Muscle of leg (tissue), 11 donors: ENCODE results near the gene NECAB2. TPM values are rescaled to one million over a fixed set of nuclear protein-coding genes. Genes with fewer than 3 reads are reported as not detected.

Source experiments
- DNase-seq: peaks from one replicate; pipeline ENCODE4 v3.0.0; 2013
- H3K27ac ChIP-seq: one replicate; pipeline ENCODE4 v1.5.1; 2013; ENCODE audit warnings: mild to moderate bottlenecking, low read length, control low read depth
- H3K27me3 ChIP-seq: one replicate; pipeline ENCODE4 v1.6.1; 2013; ENCODE audit warnings: low read length; ENCODE audit not compliant: control insufficient read depth, insufficient read depth
- H3K36me3 ChIP-seq: one replicate; pipeline ENCODE4 v1.6.1; 2013; ENCODE audit warnings: low read length; ENCODE audit not compliant: control insufficient read depth, insufficient read depth
- H3K4me1 ChIP-seq: one replicate; pipeline ENCODE4 v1.6.1; 2013; ENCODE audit warnings: low read length; ENCODE audit not compliant: control insufficient read depth, insufficient read depth
- H3K4me3 ChIP-seq: one replicate; pipeline ENCODE4 v1.5.1; 2013; ENCODE audit warnings: low read length, control low read depth
- H3K9me3 ChIP-seq: replicated peaks from 2 replicates; pipeline ENCODE4 v1.6.1; 2013; ENCODE audit warnings: low read depth, low read length; ENCODE audit not compliant: control insufficient read depth
- WGBS: methylation state at CpG from one replicate; pipeline ENCODE4 v1.1.5; 2013; ENCODE audit warnings: missing lambda C conversion rate; ENCODE audit not compliant: insufficient coverage; 5-methylcytosine and 5-hydroxymethylcytosine counted together
- polyA plus RNA-seq, 8 donors: library from polyadenylated mRNA; unstranded; fragments of 120-200 nt; gene quantifications; one replicate each; pipeline versions ENCODE4 v1.2.1 to v1.2.3, GENCODE V29; 2013; ENCODE audit warnings: inconsistent platforms in 1 of 8, low replicate concordance in 1 of 8; ENCODE audit not compliant: insufficient read length in 8 of 8, insufficient read depth in 1 of 8
- total RNA-seq: library from RNA; stranded (reverse); fragments of 120-200 nt; gene quantifications from one replicate; pipeline ENCODE4 v1.2.4, GENCODE V29; 2013

The NECAB2 gene
- total and polyA plus RNA-seq, 9 donors = 0.22 to 1.5 (median 0.84) TPM

DNA sequence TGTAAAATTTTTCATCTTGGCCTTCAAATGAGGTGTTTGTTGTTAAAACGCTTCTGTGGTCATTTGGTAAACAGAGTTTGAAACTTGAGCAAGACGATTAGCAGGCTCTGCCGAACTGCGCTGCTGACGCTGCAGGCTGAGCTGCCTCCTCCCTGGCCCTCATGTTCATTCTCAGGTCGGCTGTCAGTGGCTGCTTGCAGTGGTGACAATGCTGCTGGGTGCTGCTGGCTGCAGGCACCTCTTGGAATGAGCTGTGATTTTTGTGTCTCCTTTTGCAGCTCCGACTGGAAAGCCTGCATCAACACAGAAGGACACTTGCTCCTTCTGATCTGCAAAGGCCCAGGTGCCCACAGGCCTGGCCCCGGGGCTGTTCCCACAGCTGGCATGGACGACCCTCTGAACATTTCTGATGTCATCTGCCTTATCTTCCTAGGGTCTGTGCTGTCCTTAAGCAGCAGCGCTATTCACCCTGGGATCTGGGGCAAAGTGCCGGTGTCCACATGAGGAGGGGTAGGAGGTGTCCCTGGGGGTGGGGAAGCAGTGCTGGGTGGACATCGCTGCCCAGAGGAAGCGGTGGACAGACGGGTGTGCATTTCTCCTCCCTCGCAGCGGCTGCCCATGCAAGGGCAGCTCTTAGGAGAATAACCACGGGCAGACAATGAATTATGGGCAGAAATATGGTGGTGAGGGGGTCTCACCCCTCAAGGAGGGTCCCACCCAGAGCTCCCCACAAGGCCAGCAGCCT is 38.1 kb upstream of the NECAB2 start:
- no peaks in the 10 kb centered on the region for H3K9me3 ChIP-seq
- WGBS = 66% methylated on average over 9 of the region's 17 CpGs
- H3K27me3 ChIP-seq = peaks cover 5% of the 10 kb centered on the region
- H3K4me3 ChIP-seq = no peak overlapping the region
- peaks cover 30% of the 10 kb centered on the region for H3K4me1 ChIP-seq
- no peaks in the 10 kb centered on the region for H3K36me3 ChIP-seq
- no peak for DNase-seq
- no peak overlapping the region for H3K27ac ChIP-seq

DNA sequence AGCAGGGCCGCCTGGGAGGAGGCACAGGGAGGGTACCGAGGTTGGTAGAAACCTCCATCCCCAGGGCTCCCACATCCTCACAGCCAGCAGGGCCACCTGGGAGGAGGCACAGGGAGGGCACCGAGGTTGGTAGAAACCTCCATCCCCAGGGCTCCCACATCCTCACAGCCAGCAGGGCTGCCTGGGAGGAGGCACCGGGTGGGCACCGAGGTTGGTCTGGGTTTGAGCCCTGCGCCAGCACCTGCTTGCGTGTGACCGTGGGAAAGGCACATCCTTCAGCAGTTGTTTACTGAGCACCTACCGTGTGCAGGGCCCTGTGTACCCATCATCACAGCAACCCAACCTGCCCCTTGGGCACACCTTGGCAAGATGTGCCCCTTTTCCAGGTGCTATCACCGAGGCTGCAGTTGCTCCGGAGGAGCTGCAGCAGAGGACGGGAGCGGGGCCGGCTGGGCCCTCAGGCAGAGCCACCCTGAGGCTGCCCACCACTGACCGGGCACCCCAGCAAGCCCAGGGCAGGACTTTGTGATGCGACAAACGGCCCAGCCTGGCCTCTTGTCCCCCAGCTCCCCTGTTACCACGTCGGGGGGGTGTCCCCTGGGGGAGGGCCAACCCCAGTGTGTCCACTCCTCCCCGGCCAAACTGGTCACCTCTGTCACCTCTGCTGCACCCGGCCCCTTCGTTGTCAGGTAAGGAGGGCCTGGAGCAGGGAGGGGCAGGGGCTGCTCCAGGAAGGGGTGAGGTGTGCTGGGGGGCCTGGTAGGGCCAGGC is 37.1 kb upstream of the NECAB2 start:
- H3K4me1 ChIP-seq = peaks cover 30% of the 10 kb centered on the region
- H3K4me3 ChIP-seq = no peak overlapping the region
- no peak overlapping the region for H3K27ac ChIP-seq
- 88% methylated on average over 15 of the region's 22 CpGs for WGBS
- H3K9me3 ChIP-seq = no peaks in the 10 kb centered on the region
- peaks cover 5% of the 10 kb centered on the region for H3K27me3 ChIP-seq
- H3K36me3 ChIP-seq = no peaks in the 10 kb centered on the region
- no peak for DNase-seq

DNA sequence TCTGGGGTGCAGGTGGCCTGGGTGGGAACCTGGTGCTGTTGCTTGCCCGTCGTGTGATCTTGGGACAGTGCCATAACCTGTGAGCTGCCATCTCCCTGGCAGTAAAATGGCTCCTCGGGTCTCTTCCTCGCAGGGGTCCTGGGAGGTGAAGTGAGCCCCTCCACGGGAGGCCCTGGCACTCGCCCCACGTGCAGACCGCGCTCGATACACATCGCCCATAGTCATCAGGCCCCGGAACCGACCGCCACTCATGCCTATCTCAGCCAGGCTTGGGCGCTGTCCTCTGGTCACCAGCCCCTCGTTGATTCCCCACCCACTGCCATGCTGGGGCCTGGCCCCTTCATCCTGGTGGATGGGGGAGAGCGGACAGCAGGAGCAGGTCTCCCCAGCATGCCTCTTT is 36.5 kb upstream of the NECAB2 start:
- no peaks in the 10 kb centered on the region for H3K36me3 ChIP-seq
- no peak overlapping the region for H3K4me3 ChIP-seq
- H3K27ac ChIP-seq = no peak overlapping the region
- no peak for DNase-seq
- H3K27me3 ChIP-seq = peaks cover 5% of the 10 kb centered on the region
- no peaks in the 10 kb centered on the region for H3K9me3 ChIP-seq
- H3K4me1 ChIP-seq = peaks cover 27% of the 10 kb centered on the region
- WGBS = 88% methylated on average over 14 of the region's 17 CpGs

DNA sequence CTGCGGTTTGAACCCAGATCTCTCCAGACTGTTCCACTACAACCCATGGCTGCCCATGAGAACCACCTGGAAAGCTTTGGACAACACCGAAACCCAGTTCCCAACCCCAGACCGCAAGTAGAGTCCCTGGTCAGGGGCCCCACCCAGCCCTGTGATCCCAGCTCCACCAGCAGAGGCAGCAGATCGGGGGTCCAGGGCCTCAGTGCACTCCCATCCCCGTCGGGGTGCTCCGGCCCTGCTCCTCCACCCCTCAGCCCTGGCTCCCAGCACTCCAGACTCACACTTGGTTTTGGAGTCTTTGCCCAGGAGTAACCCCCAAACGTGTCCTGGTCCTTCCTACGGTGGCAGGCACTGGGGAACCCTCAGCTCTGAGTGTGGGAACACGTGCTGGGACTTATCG is 35.7 kb upstream of the NECAB2 start:
- DNase-seq = no peak
- H3K4me1 ChIP-seq = peaks cover 21% of the 10 kb centered on the region
- no peak overlapping the region for H3K27ac ChIP-seq
- peaks cover 2% of the 10 kb centered on the region for H3K27me3 ChIP-seq
- H3K36me3 ChIP-seq = no peaks in the 10 kb centered on the region
- H3K9me3 ChIP-seq = no peaks in the 10 kb centered on the region
- no peak overlapping the region for H3K4me3 ChIP-seq
- 89% methylated on average over 10 of the region's 11 CpGs for WGBS

DNA sequence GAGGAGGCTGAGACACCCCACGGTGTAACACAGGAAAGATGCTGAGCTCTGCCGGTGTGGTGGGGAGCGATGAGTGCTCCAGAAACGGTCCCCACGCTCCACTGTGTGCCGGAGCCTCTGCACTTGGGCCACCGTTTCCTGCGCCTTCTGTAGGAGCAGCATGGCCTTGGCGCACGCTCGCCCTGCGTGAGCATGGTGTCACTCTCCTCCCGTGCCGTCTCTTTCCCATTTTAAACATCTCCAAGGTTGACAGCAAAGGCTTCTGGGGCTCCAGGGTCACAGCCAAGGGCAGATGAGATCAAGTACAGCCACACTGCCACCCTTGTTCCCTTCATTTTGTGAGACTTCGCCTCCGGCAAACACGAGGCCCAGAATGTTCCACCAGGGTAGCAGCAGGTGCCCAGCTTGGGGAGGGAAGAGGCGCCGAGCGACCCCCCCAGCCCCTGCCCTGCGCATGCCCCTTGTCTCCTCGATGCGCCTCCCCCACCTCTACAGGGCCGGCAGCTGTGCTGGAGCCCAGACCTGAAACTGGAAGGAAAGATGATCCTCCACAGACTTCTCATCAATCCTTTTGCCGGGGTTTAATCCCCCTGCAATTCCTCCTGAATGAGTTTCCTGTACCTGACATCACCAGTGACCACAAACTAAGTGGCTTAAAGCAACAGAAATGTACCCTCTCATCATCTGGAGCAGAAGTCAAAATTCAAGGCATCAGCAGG is 34.9 kb upstream of the NECAB2 start:
- no peak for DNase-seq
- Histone ChIP-seq H3K4me3 (no peak overlapping the region), H3K4me1 (peaks cover 21% of the 10 kb centered on the region), H3K9me3 (no peaks in the 10 kb centered on the region), H3K27ac (no peak overlapping the region), H3K36me3 (no peaks in the 10 kb centered on the region), H3K27me3 (peaks cover 2% of the 10 kb centered on the region)
- WGBS = 63% methylated on average over 23 of the region's 25 CpGs

DNA sequence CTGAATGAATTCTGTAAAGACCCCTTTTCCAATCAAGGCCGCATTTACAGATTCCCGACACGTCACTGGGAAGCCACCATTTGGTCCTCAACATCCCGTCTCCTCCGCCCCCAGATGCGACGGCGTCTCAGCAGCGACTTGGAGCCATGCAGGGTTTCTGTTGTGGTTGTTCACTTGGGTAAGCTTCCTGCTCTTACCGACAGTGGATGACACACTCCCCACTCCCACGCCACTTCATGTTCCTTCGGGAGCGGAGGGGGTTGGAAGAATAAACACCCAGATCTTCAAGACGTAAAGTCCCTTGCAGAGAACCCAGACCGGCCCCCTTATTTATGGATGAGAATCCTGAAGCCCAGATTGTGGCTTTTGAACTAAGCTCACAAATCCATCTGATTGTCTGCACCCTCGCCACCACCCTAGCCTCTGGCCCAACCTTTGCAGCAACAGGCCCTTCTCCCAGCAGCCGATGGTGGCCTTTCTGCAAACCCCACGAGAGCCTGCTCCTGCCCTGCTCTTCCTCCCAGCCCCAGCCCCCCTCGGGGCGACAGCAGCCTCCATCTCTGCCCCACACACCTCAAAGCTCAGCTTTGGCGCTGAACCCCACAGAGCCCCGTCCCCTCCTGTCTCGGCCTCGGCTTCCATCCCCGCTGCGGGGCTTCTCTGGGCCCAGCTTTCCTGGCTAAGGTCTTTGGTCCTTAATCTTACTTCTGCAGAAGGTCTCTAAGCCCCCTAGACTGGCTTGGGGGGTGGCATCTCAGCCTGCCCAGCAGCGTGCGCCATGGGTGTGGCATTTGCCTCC is 34.0 kb upstream of the NECAB2 start:
- H3K27me3 ChIP-seq = peaks cover 2% of the 10 kb centered on the region
- H3K36me3 ChIP-seq = no peaks in the 10 kb centered on the region
- no peak for DNase-seq
- H3K9me3 ChIP-seq = no peaks in the 10 kb centered on the region
- 63% methylated on average over 17 of the region's 28 CpGs for WGBS
- H3K4me1 ChIP-seq = peaks cover 21% of the 10 kb centered on the region
- no peak overlapping the region for H3K27ac ChIP-seq
- no peak overlapping the region for H3K4me3 ChIP-seq

DNA sequence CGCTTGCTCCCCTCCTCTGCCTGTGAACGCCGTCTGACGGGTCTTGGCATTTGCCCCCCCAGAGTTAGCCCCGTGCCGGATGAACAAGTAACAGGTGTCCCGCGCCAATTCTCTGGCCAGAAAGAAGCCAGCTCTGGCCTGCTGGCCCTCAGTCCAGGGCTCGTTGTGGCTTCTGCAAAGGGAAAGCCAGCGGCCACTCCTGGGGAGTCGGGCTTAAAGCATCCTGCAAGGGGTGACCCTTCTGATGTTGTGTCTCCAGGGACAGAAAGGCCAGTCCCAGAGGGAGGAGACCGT is 33.4 kb upstream of the NECAB2 start:
- WGBS = 59% methylated on average over 11 of the region's 12 CpGs
- Histone ChIP-seq H3K4me3 (no peak overlapping the region), H3K9me3 (no peaks in the 10 kb centered on the region), H3K4me1 (peaks cover 25% of the 10 kb centered on the region), H3K27me3 (peaks cover 2% of the 10 kb centered on the region), H3K36me3 (no peaks in the 10 kb centered on the region), H3K27ac (no peak overlapping the region)
- no peak for DNase-seq

DNA sequence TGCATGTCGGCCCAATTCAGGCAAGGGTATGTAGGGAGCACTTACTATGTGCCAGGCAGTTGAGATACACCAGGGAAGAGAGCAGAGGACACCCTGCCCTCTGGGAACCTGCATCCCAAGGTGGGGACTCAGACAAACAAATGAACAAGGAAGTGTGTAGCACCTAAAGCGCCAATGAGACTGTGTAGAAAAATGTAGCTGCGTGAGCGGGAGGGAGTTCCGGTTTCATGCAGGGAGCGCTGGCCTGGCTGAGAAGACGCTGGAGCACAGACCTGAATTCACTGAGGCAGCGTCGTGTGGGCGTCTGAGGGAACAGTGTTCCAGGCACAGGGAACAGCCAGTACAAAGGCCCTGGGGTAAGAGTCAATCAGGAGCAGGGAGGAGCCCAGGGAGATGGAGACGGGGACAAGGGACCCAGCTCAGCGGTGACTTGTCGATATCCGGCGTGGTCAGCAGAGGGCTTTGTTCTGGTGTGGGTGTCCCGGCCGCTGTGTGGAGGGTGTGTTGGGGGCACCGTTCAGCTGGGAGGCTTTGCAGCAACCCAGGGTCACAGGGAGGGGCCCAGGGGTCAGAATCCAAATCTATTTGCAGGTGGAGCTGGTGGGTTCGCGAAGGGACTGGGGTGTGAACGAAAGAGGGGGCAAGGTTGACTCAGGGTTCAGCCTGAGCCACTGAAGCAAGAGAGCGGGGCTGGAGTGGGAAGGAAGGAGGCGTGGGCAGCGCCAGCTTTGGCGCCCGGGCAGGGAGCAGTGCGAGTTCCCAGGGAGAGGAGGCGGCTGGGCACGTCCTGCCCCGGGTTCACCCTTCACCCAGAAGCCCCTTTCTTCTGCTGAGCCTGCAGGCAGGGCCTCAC is 32.8 kb upstream of the NECAB2 start:
- no peak for DNase-seq
- Histone ChIP-seq H3K36me3 (no peaks in the 10 kb centered on the region), H3K9me3 (no peaks in the 10 kb centered on the region), H3K4me3 (no peak overlapping the region), H3K27ac (no peak overlapping the region), H3K27me3 (peaks cover 2% of the 10 kb centered on the region), H3K4me1 (peaks cover 25% of the 10 kb centered on the region)
- WGBS = 82% methylated on average over 24 of the region's 30 CpGs

DNA sequence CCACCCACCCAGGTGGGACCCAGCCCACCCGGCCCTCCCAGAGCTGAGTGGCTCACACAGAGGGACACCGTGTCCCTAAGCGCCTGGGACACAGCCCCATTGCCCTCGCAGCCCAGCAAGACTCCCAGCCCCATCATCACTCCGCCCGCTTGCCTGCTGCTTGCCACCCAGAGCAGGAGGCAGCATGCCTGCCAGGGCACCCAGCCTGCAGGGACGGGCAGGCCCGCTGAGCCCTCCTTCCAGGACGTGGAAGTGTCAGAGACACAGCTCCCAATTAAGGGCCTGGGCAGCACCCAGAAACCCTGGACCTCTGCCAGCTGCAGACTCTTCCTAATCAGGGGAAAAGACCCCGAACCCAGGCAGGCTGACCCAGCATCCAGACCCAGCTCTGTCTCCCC is 32.2 kb upstream of the NECAB2 start:
- H3K36me3 ChIP-seq = no peaks in the 10 kb centered on the region
- peaks cover 25% of the 10 kb centered on the region for H3K4me1 ChIP-seq
- H3K9me3 ChIP-seq = no peaks in the 10 kb centered on the region
- no peak overlapping the region for H3K4me3 ChIP-seq
- no peak overlapping the region for H3K27ac ChIP-seq
- DNase-seq = no peak
- WGBS = 87% methylated on average over 8 of the region's 10 CpGs
- H3K27me3 ChIP-seq = peaks cover 6% of the 10 kb centered on the region
